ENCODE data around the gene WRAP53. TPM values are rescaled to one million over a fixed set of nuclear protein-coding genes. Genes with fewer than 3 reads are reported as not detected.

Gene WRAP53
- total and polyA plus RNA-seq, 2 of the 13 experiments (the other 11 are each of a cell fraction or from before 2014, with no cell fraction given): 7.0 to 19.5 TPM

DNA sequence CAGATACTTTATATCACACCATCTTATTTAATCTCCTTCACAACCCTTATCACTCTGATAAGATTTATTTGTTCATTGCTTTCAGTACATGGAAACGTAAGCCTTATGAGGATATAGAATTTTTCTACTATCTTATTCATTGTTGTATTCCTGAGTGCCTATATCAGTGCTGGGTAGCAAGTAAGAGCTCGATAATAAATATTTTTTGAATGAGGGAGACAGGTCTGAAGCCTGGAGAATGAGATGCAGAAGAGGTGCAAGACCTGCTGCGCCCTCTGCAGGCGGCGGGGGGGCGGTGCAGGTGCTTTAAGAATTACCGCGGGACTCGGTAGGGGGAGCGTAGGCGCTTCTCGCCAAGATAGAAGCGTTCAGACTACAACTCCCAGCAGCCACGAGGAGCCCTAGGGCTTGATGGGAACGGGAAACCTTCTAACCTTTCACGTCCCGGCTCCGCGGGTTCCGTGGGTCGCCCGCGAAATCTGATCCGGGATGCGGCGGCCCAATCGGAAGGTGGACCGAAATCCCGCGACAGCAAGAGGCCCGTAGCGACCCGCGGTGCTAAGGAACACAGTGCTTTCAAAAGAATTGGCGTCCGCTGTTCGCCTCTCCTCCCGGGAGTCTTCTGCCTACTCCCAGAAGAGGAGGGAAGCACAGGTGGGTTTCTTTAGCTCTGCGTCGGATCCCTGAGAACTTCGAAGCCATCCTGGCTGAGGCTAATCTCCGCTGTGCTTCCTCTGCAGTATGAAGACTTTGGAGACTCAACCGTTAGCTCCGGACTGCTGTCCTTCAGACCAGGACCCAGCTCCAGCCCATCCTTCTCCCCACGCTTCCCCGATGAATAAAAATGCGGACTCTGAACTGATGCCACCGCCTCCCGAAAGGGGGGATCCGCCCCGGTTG is at the start of gene WRAP53 (continued):
- no peak for TF ChIP-seq SKIL (CRISPR knock-in tag; IDR thresholded peaks at IDR 0.05; ENCODE audit: borderline replicate concordance)
- TF ChIP-seq ZBTB7A (CRISPR knock-in tag; IDR thresholded peaks at IDR 0.05): no peak
- no peak for TF ChIP-seq JARID2 (CRISPR knock-in tag; IDR thresholded peaks at IDR 0.05; ENCODE audit: insufficient replicate concordance)
- TF ChIP-seq NPAS2 (CRISPR knock-in tag; IDR thresholded peaks at IDR 0.05; ENCODE audit: borderline replicate concordance): no peak
- TF ChIP-seq JUNB (CRISPR knock-in tag; IDR thresholded peaks at IDR 0.05; ENCODE audit: borderline replicate concordance): no peak
- TF ChIP-seq SP5 (CRISPR knock-in tag; IDR thresholded peaks at IDR 0.05; ENCODE audit: borderline replicate concordance, low read depth): no peak; the same call in 1 of the 2 replicates
- no peak for TF ChIP-seq ZSCAN22 (CRISPR knock-in tag; IDR thresholded peaks at IDR 0.05)
- TF ChIP-seq LCORL (IDR thresholded peaks at IDR 0.05): no peak
- TF ChIP-seq LCORL (CRISPR knock-in tag; IDR thresholded peaks at IDR 0.05): 0 out of 2 replicates have a peak, but pooled peaks have one; percentile 40
- 0 out of 2 replicates have a peak, but pooled peaks have one; percentile 24 for TF ChIP-seq NFIC (IDR thresholded peaks at IDR 0.05; ENCODE audit: low read length)
- no peak; the same call in 1 of the 2 replicates for TF ChIP-seq ZNF556 (CRISPR knock-in tag; IDR thresholded peaks at IDR 0.05; ENCODE audit: borderline replicate concordance)
- no peak for TF ChIP-seq ZNF333 (CRISPR knock-in tag; IDR thresholded peaks at IDR 0.05; ENCODE audit: borderline replicate concordance)
- TF ChIP-seq KDM6A (CRISPR knock-in tag; IDR thresholded peaks at IDR 0.05; ENCODE audit: low read depth): no peak
- no peak for TF ChIP-seq NKX3-1 (CRISPR knock-in tag; IDR thresholded peaks at IDR 0.05)
- TF ChIP-seq, protein P1, sequence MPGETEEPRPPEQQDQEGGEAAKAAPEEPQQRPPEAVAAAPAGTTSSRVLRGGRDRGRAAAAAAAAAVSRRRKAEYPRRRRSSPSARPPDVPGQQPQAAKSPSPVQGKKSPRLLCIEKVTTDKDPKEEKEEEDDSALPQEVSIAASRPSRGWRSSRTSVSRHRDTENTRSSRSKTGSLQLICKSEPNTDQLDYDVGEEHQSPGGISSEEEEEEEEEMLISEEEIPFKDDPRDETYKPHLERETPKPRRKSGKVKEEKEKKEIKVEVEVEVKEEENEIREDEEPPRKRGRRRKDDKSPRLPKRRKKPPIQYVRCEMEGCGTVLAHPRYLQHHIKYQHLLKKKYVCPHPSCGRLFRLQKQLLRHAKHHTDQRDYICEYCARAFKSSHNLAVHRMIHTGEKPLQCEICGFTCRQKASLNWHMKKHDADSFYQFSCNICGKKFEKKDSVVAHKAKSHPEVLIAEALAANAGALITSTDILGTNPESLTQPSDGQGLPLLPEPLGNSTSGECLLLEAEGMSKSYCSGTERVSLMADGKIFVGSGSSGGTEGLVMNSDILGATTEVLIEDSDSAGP (CRISPR knock-in tag; IDR thresholded peaks at IDR 0.05; ENCODE audit: borderline replicate concordance): no peak; the same call in 1 of the 2 replicates
- peak; percentile 52 for TF ChIP-seq ZBTB2 (CRISPR knock-in tag; IDR thresholded peaks at IDR 0.05; ENCODE audit: low read depth)
- no peak for TF ChIP-seq SYNCRIP (IDR thresholded peaks at IDR 0.05; ENCODE audit: insufficient read depth, low read depth, low read length)
- 0 out of 2 replicates have a peak, but pooled peaks have one; percentile 17 for TF ChIP-seq ZNF232 (CRISPR knock-in tag; IDR thresholded peaks at IDR 0.05; ENCODE audit: borderline replicate concordance)
- no peak for TF ChIP-seq RARG (CRISPR knock-in tag; IDR thresholded peaks at IDR 0.05; ENCODE audit: low read depth)
- peak; percentile 90 for TF ChIP-seq HDAC1 (CRISPR knock-in tag; IDR thresholded peaks at IDR 0.05)
- TF ChIP-seq ZFP1 (CRISPR knock-in tag; IDR thresholded peaks at IDR 0.05): no peak
- TF ChIP-seq, protein P2, sequence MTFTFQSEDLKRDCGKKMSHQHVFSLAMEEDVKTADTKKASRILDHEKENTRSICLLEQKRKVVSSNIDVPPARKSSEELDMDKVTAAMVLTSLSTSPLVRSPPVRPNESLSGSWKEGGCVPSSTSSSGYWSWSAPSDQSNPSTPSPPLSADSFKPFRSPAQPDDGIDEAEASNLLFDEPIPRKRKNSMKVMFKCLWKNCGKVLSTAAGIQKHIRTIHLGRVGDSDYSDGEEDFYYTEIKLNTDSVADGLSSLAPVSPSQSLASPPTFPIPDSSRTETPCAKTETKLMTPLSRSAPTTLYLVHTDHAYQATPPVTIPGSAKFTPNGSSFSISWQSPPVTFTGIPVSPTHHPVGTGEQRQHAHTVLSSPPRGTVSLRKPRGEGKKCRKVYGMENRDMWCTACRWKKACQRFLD (CRISPR knock-in tag; IDR thresholded peaks at IDR 0.05; ENCODE audit: borderline replicate concordance): no peak; the same call in 1 of the 2 replicates
- no peak for TF ChIP-seq ZNF776 (CRISPR knock-in tag; IDR thresholded peaks at IDR 0.05)
- no peak for TF ChIP-seq ZNF83 (CRISPR knock-in tag; IDR thresholded peaks at IDR 0.05; ENCODE audit: borderline replicate concordance)
